ENCODE data around the gene HOXB3. TPM values are rescaled to one million over a fixed set of nuclear protein-coding genes. Genes with fewer than 3 reads are reported as not detected.

Gene HOXB3
- total RNA-seq, 1 donor from 2014 or later = 93.7 TPM

GRCh38 chr17:48579760-48580554, 10.1 kb downstream of the HOXB3 start:
- Mint-ChIP-seq H3K27me3 (peaks cover 76% of the 10 kb centered on the region), H3K4me1 (ENCODE audit: unreplicated experiment) (peaks cover 42% of the 10 kb centered on the region), H3K9me3 (no peaks in the 10 kb centered on the region), H3K27ac (peak overlapping the region; percentile 97), H3K36me3 (peaks cover 19% of the 10 kb centered on the region), H3K4me3 (peak overlapping the region; percentile 91)
- no peak for DNase-seq (ENCODE audit: extremely low spot score, unreplicated experiment)
- no peak for TF ChIP-seq CTCF (conservative IDR thresholded peaks at IDR 0.05)

GRCh38 chr17:48579471-48579759, 10.6 kb downstream of the HOXB3 start:
- TF ChIP-seq CTCF (conservative IDR thresholded peaks at IDR 0.05) = no peak
- peaks cover 37% of the 10 kb centered on the region for H3K4me1 Mint-ChIP-seq (ENCODE audit: unreplicated experiment)
- peaks cover 18% of the 10 kb centered on the region for H3K36me3 Mint-ChIP-seq
- peak overlapping the region; percentile 91 for H3K4me3 Mint-ChIP-seq
- H3K9me3 Mint-ChIP-seq = no peaks in the 10 kb centered on the region
- H3K27ac Mint-ChIP-seq = peak overlapping the region; percentile 97
- H3K27me3 Mint-ChIP-seq = peaks cover 76% of the 10 kb centered on the region
- no peak for DNase-seq (ENCODE audit: extremely low spot score, unreplicated experiment)

GRCh38 chr17:48578616-48579470, 11.2 kb downstream of the HOXB3 start:
- Mint-ChIP-seq H3K27me3 (peaks cover 74% of the 10 kb centered on the region), H3K4me1 (ENCODE audit: unreplicated experiment) (peaks cover 37% of the 10 kb centered on the region), H3K27ac (peak overlapping the region; percentile 97), H3K4me3 (peak overlapping the region; percentile 91), H3K36me3 (peaks cover 14% of the 10 kb centered on the region), H3K9me3 (no peaks in the 10 kb centered on the region)
- no peak for TF ChIP-seq CTCF (conservative IDR thresholded peaks at IDR 0.05)
- DNase-seq (ENCODE audit: extremely low spot score, unreplicated experiment) = no peak

GRCh38 chr17:48577946-48578615, 12.0 kb downstream of the HOXB3 start, which contains the start of gene HOXB4:
Gene HOXB4 (minus strand): TSS chr17:48578350. CDS start chr17:48578319, 31 bp downstream.
- H3K4me1 Mint-ChIP-seq (ENCODE audit: unreplicated experiment) = peaks cover 39% of the 10 kb centered on the region
- H3K36me3 Mint-ChIP-seq = peaks cover 18% of the 10 kb centered on the region
- DNase-seq (ENCODE audit: extremely low spot score, unreplicated experiment) = no peak
- peaks cover 72% of the 10 kb centered on the region for H3K27me3 Mint-ChIP-seq
- no peaks in the 10 kb centered on the region for H3K9me3 Mint-ChIP-seq
- peak within 1 kb of the TSS; percentile 97 for H3K27ac Mint-ChIP-seq
- H3K4me3 Mint-ChIP-seq = peak within 1 kb of the TSS; percentile 91
- no peak for TF ChIP-seq CTCF (conservative IDR thresholded peaks at IDR 0.05)

GRCh38 chr17:48577330-48577945, 12.6 kb downstream of the HOXB3 start:
- no peak for DNase-seq (ENCODE audit: extremely low spot score, unreplicated experiment)
- Mint-ChIP-seq H3K9me3 (no peaks in the 10 kb centered on the region), H3K36me3 (peaks cover 18% of the 10 kb centered on the region), H3K27ac (no peak overlapping the region), H3K4me1 (ENCODE audit: unreplicated experiment) (peaks cover 37% of the 10 kb centered on the region), H3K27me3 (peaks cover 70% of the 10 kb centered on the region), H3K4me3 (no peak overlapping the region)
- TF ChIP-seq CTCF (conservative IDR thresholded peaks at IDR 0.05) = no peak

Measured in type B pancreatic cell (in vitro differentiated cells).